ENCODE measurements around the gene SPATA9. TPM values are rescaled to one million over a fixed set of nuclear protein-coding genes. Genes with fewer than 3 reads are reported as not detected.

Gene SPATA9
- total RNA-seq, 1 experiment from 2014 or later: not detected

- peaks cover 4% of the 10 kb centered on the region; the same call in 1 of the 2 replicates for H3K4me1 ChIP-seq (ENCODE audit: insufficient read depth, low read length)
- no CpG with 5 or more reads among the region's 64 CpGs for WGBS (ENCODE audit: extremely low coverage, insufficient read length, low lambda C conversion rate)
- no peak overlapping the region for H2AK5ac ChIP-seq (ENCODE audit: insufficient read length, low read length)
- peak; percentile 65 for DNase-seq
- Mint-ChIP-seq H3K36me3 (ENCODE audit: insufficient read depth in 1 of 3, low read depth in 3 of 3) (no peaks in the 10 kb centered on the region; a peak in 1 of 7 replicates), H3K9me3 (no peaks in the 10 kb centered on the region), H3K27ac (peak overlapping the region in 1 of 3 experiments; percentile 47; a peak in 1 of 7 replicates), H3K4me3 (peak overlapping the region; percentile 78 to 93), H3K27me3 (ENCODE audit: low read depth) (peaks cover 79% of the 10 kb centered on the region), H3K4me1 (peaks cover 25 to 27% of the 10 kb centered on the region in 2 experiments)
- peak overlapping the region; percentile 90 for H3K4me2 ChIP-seq (ENCODE audit: insufficient read depth, insufficient read length, low read length)
- no peak overlapping the region for H3T11ph ChIP-seq (ENCODE audit: low read length)
- H3K23ac ChIP-seq (ENCODE audit: insufficient read length, low read depth, low read length): no peak overlapping the region
- H4K20me1 ChIP-seq (ENCODE audit: control insufficient read depth, insufficient read depth, insufficient read length): no peaks in the 10 kb centered on the region
- H4K91ac ChIP-seq (ENCODE audit: insufficient read length, low read depth, low read length): no peak overlapping the region
- no peak overlapping the region for H2BK12ac ChIP-seq (ENCODE audit: insufficient read length, low read depth, low read length)
- H3K23me2 ChIP-seq (ENCODE audit: insufficient read length, low read depth, low read length, poor library complexity, severe bottlenecking): peaks cover 13% of the 10 kb centered on the region
- H3K9me3 ChIP-seq (ENCODE audit: control insufficient read depth, low read depth, low read length): no peaks in the 10 kb centered on the region
- no peak overlapping the region for H3K27ac ChIP-seq (ENCODE audit: insufficient read length, low read depth, low read length)
- peak overlapping the region; percentile 48 for H3K9ac ChIP-seq (ENCODE audit: extremely low read depth, insufficient read length, low read length)
- no peak overlapping the region for H4K8ac ChIP-seq (replicated peaks; ENCODE audit: insufficient read length, low read depth, low read length)
- no peaks in the 10 kb centered on the region for H3K79me1 ChIP-seq (ENCODE audit: insufficient read depth, low read depth, low read length, poor library complexity, severe bottlenecking)
- H2AFZ ChIP-seq (ENCODE audit: low read length): no peak overlapping the region
- no peak for TF ChIP-seq CTCF (conservative IDR thresholded peaks at IDR 0.05)
- no peak overlapping the region for H2BK5ac ChIP-seq (ENCODE audit: insufficient read length, low read length)
- peak overlapping the region; percentile 34 for H3K18ac ChIP-seq (ENCODE audit: insufficient read length, low read depth, low read length)
- H3K56ac ChIP-seq (ENCODE audit: insufficient read length, low read depth, low read length): no peak overlapping the region
- H4K5ac ChIP-seq (ENCODE audit: insufficient read length, low read depth, low read length): no peak overlapping the region
- H3K79me2 ChIP-seq (ENCODE audit: insufficient read depth, low read length): no peaks in the 10 kb centered on the region
- peak overlapping the region; percentile 74 for H3K14ac ChIP-seq (ENCODE audit: insufficient read depth, low read length)
- no peak overlapping the region for H2BK20ac ChIP-seq (ENCODE audit: low read depth, low read length, poor library complexity, severe bottlenecking)
- H3K27me3 ChIP-seq (ENCODE audit: insufficient read depth, low read length): peaks cover 13% of the 10 kb centered on the region; the same call in 1 of the 2 replicates
- H2BK15ac ChIP-seq (ENCODE audit: low read depth, low read length): no peak overlapping the region
- no peak overlapping the region for H3K4ac ChIP-seq (ENCODE audit: low read depth, low read length)
- no peak overlapping the region for H2BK120ac ChIP-seq (ENCODE audit: low read depth, low read length, poor library complexity, severe bottlenecking)
Measured at GRCh38 chr5:95731571-95732554, 49.1 kb upstream of the SPATA9 start.

Measured in H9 (cell line).